Testis (tissue), 2 donors: ENCODE measurements around the gene MRPS12.

ENCODE experiments used
- POLR2A ChIP-seq: fragments of 450-650 bp; IDR thresholded peaks from one replicate; pipeline ENCODE4 v1.6.1; 2017; ENCODE audit warnings: antibody characterized with exemption, mild to moderate bottlenecking, moderate library complexity
- TF ChIP-seq, protein P1 (sequence below), 3 experiments: fragments of 450-650 bp in 2 of 3; fragments of 200-600 bp in 1 of 3; sonication (generic) in 1 of 3; IDR thresholded peaks; one replicate each; pipeline ENCODE4 v1.5.1; 2016 to 2019; ENCODE audit warnings: antibody characterized with exemption in 3 of 3, mild to moderate bottlenecking in 2 of 3, moderate library complexity in 1 of 3

DNA sequence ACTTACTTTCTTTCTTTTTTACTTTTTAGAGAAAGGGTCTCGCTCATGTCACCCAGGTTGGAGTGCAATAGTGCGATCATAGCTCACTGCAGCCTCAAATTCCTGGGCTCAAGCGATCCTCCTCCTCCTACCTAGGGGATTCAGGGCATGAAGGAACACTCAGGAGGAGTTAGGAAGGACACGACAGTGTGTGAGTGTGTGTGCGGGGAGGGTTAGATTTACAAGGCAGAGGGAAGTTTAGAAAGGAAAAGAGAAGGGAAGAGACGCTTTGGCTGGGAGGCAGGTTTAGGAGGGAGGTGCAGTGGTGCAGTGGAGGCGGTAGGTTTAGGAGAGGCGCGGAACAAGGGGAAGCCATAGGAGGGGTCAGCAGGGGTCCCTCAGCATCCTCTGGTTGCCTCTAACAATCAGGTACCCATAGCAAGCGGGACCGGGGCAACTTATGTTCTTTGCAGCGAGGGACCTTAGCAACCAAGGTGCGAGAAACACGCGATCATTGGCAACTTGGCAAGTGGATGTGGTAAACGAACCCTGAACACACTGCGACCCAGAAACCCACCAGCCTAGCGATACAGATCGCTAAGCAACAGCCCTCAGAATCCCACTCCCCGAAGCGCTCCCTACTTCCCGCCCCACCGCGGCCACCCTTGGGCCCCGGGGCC is 31.8 kb upstream of the MRPS12 start:
- TF ChIP-seq, protein P1, sequence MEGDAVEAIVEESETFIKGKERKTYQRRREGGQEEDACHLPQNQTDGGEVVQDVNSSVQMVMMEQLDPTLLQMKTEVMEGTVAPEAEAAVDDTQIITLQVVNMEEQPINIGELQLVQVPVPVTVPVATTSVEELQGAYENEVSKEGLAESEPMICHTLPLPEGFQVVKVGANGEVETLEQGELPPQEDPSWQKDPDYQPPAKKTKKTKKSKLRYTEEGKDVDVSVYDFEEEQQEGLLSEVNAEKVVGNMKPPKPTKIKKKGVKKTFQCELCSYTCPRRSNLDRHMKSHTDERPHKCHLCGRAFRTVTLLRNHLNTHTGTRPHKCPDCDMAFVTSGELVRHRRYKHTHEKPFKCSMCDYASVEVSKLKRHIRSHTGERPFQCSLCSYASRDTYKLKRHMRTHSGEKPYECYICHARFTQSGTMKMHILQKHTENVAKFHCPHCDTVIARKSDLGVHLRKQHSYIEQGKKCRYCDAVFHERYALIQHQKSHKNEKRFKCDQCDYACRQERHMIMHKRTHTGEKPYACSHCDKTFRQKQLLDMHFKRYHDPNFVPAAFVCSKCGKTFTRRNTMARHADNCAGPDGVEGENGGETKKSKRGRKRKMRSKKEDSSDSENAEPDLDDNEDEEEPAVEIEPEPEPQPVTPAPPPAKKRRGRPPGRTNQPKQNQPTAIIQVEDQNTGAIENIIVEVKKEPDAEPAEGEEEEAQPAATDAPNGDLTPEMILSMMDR (IDR thresholded peaks at IDR 0.05), result no peak
- no peak for TF ChIP-seq POLR2A
